Choroid plexus epithelial cell (primary cell): ENCODE data around the gene DPY19L1.
A peak's percentile ranks its signal among the peaks of the same experiment; 100 is the strongest.
"Not testable (repeated sequence)": the region's sequence is repeated elsewhere in the genome, so short reads cannot be mapped to it uniquely, and the experiment has no call there.

ENCODE experiments used
- DNase-seq: peaks from one replicate; pipeline ENCODE4 v3.0.0-alpha.2; 2010; ENCODE audit warnings: low read depth
- H3K4me3 ChIP-seq: 2 replicates; pipeline ENCODE4 v1.5.1; 2011; ENCODE audit warnings: low read depth, mild to moderate bottlenecking, control low read depth, low read length, moderate library complexity
- TF ChIP-seq, protein P1 (sequence below): conservative IDR thresholded peaks from 2 replicates; pipeline ENCODE4 v1.5.1; 2011; ENCODE audit warnings: low read depth, mild to moderate bottlenecking, control low read depth, inconsistent platforms, low read length, moderate library complexity

Gene DPY19L1

DNA sequence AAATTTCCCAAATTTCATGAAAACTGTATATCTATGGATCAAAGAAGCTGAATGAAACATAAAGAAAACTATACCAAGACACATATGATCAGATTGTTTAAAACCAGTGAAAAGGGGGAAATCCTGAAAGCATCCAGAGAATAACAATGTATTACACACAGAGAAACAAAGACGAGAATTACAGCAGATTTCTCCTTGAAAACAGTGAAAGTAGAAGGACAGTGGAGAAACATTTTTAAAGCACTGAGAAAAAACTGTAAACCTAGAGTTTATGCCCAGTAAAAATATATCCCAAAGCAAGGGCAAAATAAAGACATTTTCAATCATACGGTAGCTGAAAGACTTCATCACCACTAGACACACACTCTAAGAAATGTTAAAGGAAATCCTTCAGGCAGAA lies 121.0 kb downstream of the DPY19L1 start:
- no peak for DNase-seq
- TF ChIP-seq, protein P1, sequence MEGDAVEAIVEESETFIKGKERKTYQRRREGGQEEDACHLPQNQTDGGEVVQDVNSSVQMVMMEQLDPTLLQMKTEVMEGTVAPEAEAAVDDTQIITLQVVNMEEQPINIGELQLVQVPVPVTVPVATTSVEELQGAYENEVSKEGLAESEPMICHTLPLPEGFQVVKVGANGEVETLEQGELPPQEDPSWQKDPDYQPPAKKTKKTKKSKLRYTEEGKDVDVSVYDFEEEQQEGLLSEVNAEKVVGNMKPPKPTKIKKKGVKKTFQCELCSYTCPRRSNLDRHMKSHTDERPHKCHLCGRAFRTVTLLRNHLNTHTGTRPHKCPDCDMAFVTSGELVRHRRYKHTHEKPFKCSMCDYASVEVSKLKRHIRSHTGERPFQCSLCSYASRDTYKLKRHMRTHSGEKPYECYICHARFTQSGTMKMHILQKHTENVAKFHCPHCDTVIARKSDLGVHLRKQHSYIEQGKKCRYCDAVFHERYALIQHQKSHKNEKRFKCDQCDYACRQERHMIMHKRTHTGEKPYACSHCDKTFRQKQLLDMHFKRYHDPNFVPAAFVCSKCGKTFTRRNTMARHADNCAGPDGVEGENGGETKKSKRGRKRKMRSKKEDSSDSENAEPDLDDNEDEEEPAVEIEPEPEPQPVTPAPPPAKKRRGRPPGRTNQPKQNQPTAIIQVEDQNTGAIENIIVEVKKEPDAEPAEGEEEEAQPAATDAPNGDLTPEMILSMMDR: no peak
- H3K4me3 ChIP-seq: no peak overlapping the region

DNA sequence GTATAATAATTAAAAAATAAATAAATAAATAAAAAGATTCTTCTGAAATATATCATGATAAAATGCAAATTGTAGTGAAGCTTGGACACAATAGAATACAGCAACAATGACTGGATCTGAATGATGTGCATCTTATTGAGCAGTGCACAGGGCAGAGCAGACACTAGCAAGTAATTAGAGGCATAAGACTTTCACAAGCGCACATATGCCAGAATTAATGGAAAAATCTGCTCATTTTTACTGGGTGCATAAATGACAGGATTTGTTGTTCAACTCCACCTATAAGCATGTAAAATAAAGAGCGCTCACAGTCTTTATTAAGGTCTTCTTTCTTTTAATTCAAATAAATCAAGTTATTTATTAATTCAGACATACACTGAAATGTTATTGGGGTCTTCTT lies 125.0 kb downstream of the DPY19L1 start:
- TF ChIP-seq, protein P1: no peak
- no peak for DNase-seq
- H3K4me3 ChIP-seq: no peak overlapping the region

DNA sequence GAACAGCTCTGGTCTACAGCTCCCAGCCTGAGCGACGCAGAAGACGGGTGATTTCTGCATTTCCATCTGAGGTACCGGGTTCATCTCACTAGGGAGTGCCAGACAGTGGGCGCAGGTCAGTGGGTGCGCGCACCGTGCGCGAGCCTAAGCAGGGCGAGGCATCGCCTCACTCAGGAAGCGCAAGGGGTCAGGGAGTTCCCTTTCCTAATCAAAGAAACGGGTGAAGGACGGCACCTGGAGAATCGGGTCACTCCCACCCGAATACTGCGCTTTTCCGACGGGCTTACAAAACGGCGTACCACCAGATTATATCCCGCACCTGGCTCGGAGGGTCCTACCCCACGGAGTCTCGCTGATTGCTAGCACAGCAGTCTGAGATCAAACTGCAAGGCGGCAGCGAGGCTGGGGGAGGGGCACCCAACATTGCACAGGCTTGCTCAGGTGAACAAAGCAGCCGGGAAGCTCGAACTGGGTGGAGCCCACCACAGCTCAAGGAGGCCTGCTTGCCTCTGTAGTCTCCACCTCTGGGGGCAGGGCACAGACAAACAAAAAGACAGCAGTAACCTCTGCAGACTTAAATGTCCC lies 130.9 kb downstream of the DPY19L1 start:
- peak overlapping the region; percentile 18 for H3K4me3 ChIP-seq
- not testable (repeated sequence) for DNase-seq

DNA sequence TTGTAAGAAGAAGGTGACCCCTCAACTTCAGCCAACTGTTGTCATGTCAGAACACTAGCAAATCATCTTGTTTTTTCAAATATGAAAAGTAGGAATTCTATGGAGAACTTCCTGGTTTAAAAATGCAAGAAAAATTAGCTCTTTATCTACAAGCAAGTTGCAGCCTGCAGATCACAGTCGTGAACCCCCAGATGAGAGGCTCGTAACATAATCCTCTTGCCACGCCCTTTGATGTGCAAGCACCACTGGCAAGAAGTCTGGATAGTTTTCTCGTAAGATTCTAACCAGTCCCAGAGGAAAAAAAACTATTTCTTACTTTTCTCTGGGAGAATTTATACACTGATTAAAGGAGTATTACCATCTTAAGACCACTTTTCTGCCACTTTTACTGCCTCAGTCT lies 132.3 kb downstream of the DPY19L1 start:
- TF ChIP-seq, protein P1: no peak
- no peak for DNase-seq
- H3K4me3 ChIP-seq: no peak overlapping the region

DNA sequence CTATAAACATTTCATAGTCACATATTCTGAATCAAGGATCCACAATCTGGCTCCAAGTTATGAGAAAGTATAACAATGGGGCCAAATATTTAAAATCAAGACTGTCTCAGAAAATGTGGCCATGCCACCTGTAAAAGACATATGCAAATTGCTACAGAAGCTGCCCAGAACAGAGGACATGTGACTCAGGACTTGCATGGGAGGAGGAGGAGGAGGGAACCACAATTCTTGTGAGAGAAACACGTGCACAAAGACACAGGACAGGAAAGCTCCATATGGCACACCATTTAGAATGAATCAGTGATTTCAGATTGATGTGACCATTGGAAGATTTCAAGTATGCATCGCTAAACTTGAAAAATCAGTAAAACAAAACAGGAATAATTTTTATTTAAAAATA lies 133.4 kb downstream of the DPY19L1 start:
- not testable (repeated sequence) for DNase-seq, H3K4me3 ChIP-seq

DNA sequence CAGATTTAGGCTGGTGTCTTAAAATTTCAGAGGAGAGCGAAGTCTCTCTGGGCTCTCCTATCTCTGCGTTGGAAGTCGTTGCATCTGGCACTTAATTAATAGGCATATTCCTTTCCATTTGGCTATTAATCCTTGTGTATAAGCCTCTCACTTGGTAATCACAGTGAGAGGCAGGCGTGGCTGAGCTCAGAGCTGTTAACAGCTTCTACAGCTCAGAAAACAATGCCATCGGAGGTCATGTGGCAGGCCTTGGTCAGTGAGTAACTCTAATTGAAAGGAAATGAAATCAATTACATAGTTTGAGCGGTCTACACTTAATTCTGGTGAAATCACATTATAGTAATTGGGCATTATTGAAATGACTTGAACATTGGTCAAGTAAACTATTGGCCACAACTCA lies 135.1 kb downstream of the DPY19L1 start:
- H3K4me3 ChIP-seq: no peak overlapping the region
- TF ChIP-seq, protein P1: no peak

DNA sequence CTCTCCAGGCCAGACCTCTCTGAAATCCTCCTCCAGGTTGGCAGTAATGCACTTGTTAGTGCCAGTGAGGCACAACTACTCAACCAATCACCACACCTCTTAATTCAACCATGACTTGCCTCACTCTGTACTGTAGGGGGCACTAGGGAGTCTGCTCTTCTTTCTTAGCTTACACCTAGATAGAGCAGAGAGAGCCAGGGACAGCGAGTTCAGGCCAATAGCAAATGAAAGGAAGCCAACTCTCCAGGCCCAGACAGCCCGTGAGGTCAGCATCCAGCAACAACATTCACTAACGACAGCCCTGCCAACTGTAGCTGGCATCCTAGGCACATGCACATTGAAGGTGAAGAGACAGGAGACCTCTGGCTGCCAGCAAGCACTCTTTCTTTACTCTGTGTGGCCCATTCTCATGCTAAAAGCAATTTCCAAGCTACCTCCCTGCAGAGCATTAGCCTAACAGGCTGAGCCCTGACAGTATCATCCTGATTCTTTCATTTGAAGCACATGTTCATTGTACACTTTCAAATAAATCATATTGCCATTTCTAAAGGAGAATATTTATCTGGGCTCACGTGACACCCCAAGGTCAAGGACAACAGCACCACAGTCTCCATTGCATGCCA lies 136.3 kb downstream of the DPY19L1 start:
- no peak overlapping the region for H3K4me3 ChIP-seq
- TF ChIP-seq, protein P1: peak; percentile 27
- peak; percentile 10 for DNase-seq

More for the DNA sequence above, 135.1 kb downstream of the DPY19L1 start:
- no peak for DNase-seq

DNA sequence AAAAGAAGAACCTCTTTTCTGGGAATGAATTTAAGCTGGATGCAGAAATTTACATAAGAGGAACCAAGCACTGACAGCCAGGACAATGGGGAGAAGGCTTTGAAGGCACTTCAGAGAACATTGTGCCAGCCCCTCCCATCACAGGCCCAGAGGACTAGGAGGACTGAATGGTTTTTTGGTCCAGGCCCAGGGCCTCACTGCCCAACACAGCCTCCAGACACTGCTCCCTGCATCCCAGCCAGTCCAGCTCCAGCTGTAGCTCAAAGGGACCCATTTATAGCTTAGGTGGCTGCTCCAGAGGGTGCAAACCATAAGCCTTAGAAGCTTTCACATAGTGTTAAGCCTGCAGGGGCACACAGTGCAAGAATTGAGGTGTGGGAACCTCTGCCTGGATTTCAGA lies 142.1 kb downstream of the DPY19L1 start:
- TF ChIP-seq, protein P1: no peak
- DNase-seq: no peak
- no peak overlapping the region for H3K4me3 ChIP-seq
